PC-9 (cell line): ENCODE data around the gene RXFP3. TPM values are rescaled to one million over a fixed set of nuclear protein-coding genes. Genes with fewer than 3 reads are reported as not detected.
A peak's percentile ranks its signal among the peaks of the same experiment; 100 is the strongest.

Experiments used
- Bru-seq: library from RNA; stranded (reverse); fragments of 400-500 nt; gene quantifications from one replicate; lab custom pipeline; 2021; lab: Mats Ljungman, UMichigan
- BruChase-seq, 2 experiments: library from RNA; stranded (reverse); fragments of 400-500 nt; gene quantifications; one replicate each; lab custom pipeline; 2021; lab: Mats Ljungman, UMichigan
- BruUV-seq: library from RNA; stranded (reverse); fragments of 400-500 nt; replicated peaks from 2 replicates; lab custom pipeline; 2021; lab: Mats Ljungman, UMichigan
- CTCF ChIA-PET: fragments of 300-600 bp; sonication (Branson Sonifier 250); formaldehyde crosslinking; loops from one replicate; lab custom pipeline; 2022; ENCODE audit warnings: antibody characterized with exemption; lab: Charles Lee
- POLR2A ChIA-PET: fragments of 300-600 bp; sonication (Branson Sonifier 250); formaldehyde crosslinking; loops from one replicate; lab custom pipeline; 2022; ENCODE audit warnings: antibody characterized with exemption; ENCODE audit not compliant: unreplicated experiment; lab: Charles Lee
- DNase-seq, 2 experiments: peaks; one replicate each; pipeline versions ENCODE4 v3.0.0 to v3.0.0-alpha.2; 2015 to 2022; ENCODE audit warnings: mixed read lengths in 1 of 2
- H2AFZ ChIP-seq: fragments of 200-600 bp; sonication (generic); 2 replicates; pipeline ENCODE4 v1.8.1; 2017; ENCODE audit warnings: antibody characterized with exemption
- H3F3A ChIP-seq: fragments of 200-600 bp; sonication (generic); 2 replicates; pipeline ENCODE4 v1.8.1; 2017; ENCODE audit warnings: antibody characterized with exemption, mild to moderate bottlenecking, low read depth; ENCODE audit not compliant: insufficient read depth
- H3K27ac ChIP-seq: fragments of 200-600 bp; sonication (generic); 2 replicates; pipeline ENCODE4 v1.6.1; 2016; ENCODE audit warnings: mixed run types
- H3K27me3 ChIP-seq: fragments of 200-600 bp; sonication (generic); 2 replicates; pipeline ENCODE4 v1.6.1; 2016; ENCODE audit warnings: low read depth, mixed run types; ENCODE audit not compliant: insufficient read depth
- H3K36me3 ChIP-seq: fragments of 200-600 bp; sonication (generic); 2 replicates; pipeline ENCODE4 v1.6.1; 2016; ENCODE audit warnings: low read depth, mixed run types
- H3K4me1 ChIP-seq: fragments of 200-600 bp; sonication (generic); replicated peaks from 2 replicates; pipeline ENCODE4 v1.6.1; 2016; ENCODE audit warnings: mixed run types; ENCODE audit not compliant: insufficient read depth
- H3K4me2 ChIP-seq: fragments of 200-600 bp; sonication (generic); 2 replicates; pipeline ENCODE4 v1.6.1; 2017; ENCODE audit warnings: mixed run types
- H3K4me3 ChIP-seq: fragments of 200-600 bp; sonication (generic); 2 replicates; pipeline ENCODE4 v1.6.1; 2016; ENCODE audit warnings: mixed run types
- H3K79me2 ChIP-seq: fragments of 200-600 bp; sonication (generic); 2 replicates; pipeline ENCODE4 v1.6.1; 2017; ENCODE audit warnings: low read depth, mixed run types
- H3K9me2 ChIP-seq: fragments of 200-600 bp; sonication (generic); 2 replicates; pipeline ENCODE4 v1.8.1; 2017; ENCODE audit warnings: mild to moderate bottlenecking; ENCODE audit not compliant: insufficient read depth
- H3K9me3 ChIP-seq: fragments of 200-600 bp; sonication (generic); 2 replicates; pipeline ENCODE4 v1.8.1; 2016; ENCODE audit warnings: low read depth; ENCODE audit not compliant: insufficient read depth
- H4K20me1 ChIP-seq: fragments of 200-600 bp; sonication (generic); 2 replicates; pipeline ENCODE4 v1.8.1; 2017; ENCODE audit not compliant: insufficient read depth
- EZH2 ChIP-seq: fragments of 200-600 bp; sonication (generic); IDR thresholded peaks from 2 replicates; pipeline ENCODE4 v1.8.0; 2017; ENCODE audit warnings: antibody characterized with exemption, low read depth
- intact Hi-C: fragments of 100-400 bp; cut with micrococcal nuclease; formaldehyde crosslinking; loops from one replicate; pipeline ENCODE4 v1.10.0; 2022; ENCODE audit not compliant: unreplicated experiment
- long read RNA-seq: library from polyadenylated mRNA; stranded (forward); transcript quantifications from one replicate; pipeline ENCODE4 v2.0.0, GENCODE V29; 2022
- total RNA-seq: library from RNA; stranded (reverse); gene quantifications from 2 replicates; pipeline ENCODE4 v1.2.3, GENCODE V29; 2021
- TF ChIP-seq, protein P1 (sequence below): fragments of 200-600 bp; sonication (generic); conservative IDR thresholded peaks from 2 replicates; pipeline ENCODE4 v1.6.1; 2017; ENCODE audit warnings: mixed run types, antibody characterized with exemption, mild to moderate bottlenecking, moderate library complexity

RXFP3 gene, protein sequence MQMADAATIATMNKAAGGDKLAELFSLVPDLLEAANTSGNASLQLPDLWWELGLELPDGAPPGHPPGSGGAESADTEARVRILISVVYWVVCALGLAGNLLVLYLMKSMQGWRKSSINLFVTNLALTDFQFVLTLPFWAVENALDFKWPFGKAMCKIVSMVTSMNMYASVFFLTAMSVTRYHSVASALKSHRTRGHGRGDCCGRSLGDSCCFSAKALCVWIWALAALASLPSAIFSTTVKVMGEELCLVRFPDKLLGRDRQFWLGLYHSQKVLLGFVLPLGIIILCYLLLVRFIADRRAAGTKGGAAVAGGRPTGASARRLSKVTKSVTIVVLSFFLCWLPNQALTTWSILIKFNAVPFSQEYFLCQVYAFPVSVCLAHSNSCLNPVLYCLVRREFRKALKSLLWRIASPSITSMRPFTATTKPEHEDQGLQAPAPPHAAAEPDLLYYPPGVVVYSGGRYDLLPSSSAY
- total RNA-seq, result not detected in 2 replicates
- not detected for Bru-seq, nascent RNA
- percentile 16 among the genes with signal in this experiment for BruChase-seq, experiment 1, labeled RNA remaining after a 2-hour chase
- percentile 24 among the genes with signal in this experiment for BruChase-seq, experiment 2, labeled RNA remaining after a 6-hour chase
- long read RNA-seq, result 0 reads

DNA sequence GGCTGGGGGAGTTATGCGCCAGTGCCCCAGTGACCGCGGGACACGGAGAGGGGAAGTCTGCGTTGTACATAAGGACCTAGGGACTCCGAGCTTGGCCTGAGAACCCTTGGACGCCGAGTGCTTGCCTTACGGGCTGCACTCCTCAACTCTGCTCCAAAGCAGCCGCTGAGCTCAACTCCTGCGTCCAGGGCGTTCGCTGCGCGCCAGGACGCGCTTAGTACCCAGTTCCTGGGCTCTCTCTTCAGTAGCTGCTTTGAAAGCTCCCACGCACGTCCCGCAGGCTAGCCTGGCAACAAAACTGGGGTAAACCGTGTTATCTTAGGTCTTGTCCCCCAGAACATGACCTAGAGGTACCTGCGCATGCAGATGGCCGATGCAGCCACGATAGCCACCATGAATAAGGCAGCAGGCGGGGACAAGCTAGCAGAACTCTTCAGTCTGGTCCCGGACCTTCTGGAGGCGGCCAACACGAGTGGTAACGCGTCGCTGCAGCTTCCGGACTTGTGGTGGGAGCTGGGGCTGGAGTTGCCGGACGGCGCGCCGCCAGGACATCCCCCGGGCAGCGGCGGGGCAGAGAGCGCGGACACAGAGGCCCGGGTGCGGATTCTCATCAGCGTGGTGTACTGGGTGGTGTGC, at the start of gene RXFP3:
RXFP3 (plus strand) TSS at position 6 of the 636 bp plus-strand sequence; CDS start at position 361, 355 bp downstream.
- Histone ChIP-seq H3K27me3 (no peaks in the 10 kb centered on the region), H4K20me1 (no peaks in the 10 kb centered on the region), H3K9me3 (peaks cover 11% of the 10 kb centered on the region; the same call in 1 of the 2 replicates), H3K27ac (no peak within 1 kb of the TSS), H3K4me2 (no peak within 1 kb of the TSS), H3K9me2 (no peaks in the 10 kb centered on the region), H3F3A (peaks cover 5% of the 10 kb centered on the region), H2AFZ (no peak within 1 kb of the TSS), H3K79me2 (no peaks in the 10 kb centered on the region), H3K36me3 (no peaks in the 10 kb centered on the region), H3K4me1 (peaks cover 14% of the 10 kb centered on the region), H3K4me3 (no peak within 1 kb of the TSS)
- BruUV-seq, result no TSS peak
- ChIA-PET CTCF (no interaction called here), POLR2A (no interaction called here)
- no peak for DNase-seq
- TF ChIP-seq, protein P1, sequence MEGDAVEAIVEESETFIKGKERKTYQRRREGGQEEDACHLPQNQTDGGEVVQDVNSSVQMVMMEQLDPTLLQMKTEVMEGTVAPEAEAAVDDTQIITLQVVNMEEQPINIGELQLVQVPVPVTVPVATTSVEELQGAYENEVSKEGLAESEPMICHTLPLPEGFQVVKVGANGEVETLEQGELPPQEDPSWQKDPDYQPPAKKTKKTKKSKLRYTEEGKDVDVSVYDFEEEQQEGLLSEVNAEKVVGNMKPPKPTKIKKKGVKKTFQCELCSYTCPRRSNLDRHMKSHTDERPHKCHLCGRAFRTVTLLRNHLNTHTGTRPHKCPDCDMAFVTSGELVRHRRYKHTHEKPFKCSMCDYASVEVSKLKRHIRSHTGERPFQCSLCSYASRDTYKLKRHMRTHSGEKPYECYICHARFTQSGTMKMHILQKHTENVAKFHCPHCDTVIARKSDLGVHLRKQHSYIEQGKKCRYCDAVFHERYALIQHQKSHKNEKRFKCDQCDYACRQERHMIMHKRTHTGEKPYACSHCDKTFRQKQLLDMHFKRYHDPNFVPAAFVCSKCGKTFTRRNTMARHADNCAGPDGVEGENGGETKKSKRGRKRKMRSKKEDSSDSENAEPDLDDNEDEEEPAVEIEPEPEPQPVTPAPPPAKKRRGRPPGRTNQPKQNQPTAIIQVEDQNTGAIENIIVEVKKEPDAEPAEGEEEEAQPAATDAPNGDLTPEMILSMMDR, result no peak
- TF ChIP-seq EZH2, result no peak
- intact Hi-C loops, result loop anchor here (10.0 kb wide), 2 partner anchors 202 to 382 kb away; no protein-coding TSS in a partner anchor

DNA sequence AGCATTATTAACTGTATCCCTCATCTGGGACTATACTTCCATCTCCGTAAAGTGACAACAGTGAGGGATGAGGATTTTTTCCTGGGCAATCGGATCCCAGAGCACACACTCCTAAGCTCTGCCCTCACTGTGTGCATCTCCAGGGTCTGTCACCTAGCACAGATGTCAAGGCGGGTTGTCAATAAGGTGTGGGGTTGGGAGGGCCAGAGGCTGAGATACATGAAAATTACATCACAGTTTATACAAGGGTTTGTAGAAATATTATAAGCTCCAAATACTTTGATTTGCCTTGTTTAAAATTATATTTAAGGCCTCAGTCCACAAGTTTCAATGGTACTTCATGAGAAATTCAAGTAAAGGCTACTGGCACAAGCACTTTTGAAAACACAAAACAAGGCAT, 48.9 kb upstream of the RXFP3 start:
- TF ChIP-seq EZH2, result no peak
- TF ChIP-seq, protein P1, result no peak
- Histone ChIP-seq H3F3A (peaks cover 15% of the 10 kb centered on the region), H3K4me3 (no peak overlapping the region), H2AFZ (no peak overlapping the region), H4K20me1 (peaks cover 4% of the 10 kb centered on the region; the same call in 1 of the 2 replicates), H3K27ac (no peak overlapping the region), H3K79me2 (peaks cover 93% of the 10 kb centered on the region), H3K9me2 (no peaks in the 10 kb centered on the region), H3K9me3 (no peaks in the 10 kb centered on the region), H3K4me1 (peaks cover 45% of the 10 kb centered on the region), H3K27me3 (no peaks in the 10 kb centered on the region), H3K36me3 (peaks cover 18% of the 10 kb centered on the region), H3K4me2 (peak overlapping the region; percentile 92)
- peak in 1 of 2 experiments; percentile 34 for DNase-seq
- intact Hi-C loops, result no loop called here
- CTCF ChIA-PET, result interaction anchor here (1.0 kb wide), 1 partner anchor 83 kb away, joined by 4 read pairs; no protein-coding TSS in a partner anchor
- no TSS peak for BruUV-seq
- POLR2A ChIA-PET, result no interaction called here

DNA sequence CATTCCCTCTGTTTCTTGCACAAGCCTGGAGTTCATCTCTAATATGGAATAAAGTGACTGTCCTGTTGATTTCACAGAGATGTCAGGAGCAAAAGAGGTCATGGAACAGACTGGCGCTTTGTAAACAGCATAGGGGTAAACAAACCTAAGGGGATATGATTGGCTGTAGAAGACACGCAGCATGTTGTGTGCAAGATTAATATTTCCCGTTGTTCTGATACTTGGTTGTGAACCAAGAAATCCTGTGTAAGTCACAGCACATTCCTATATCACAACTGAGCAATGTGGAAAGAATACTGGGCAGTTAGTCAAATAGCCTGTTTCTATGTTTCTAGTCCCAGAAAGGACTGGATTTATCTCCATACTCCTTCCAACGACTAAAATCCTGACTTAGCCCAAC, 47.6 kb upstream of the RXFP3 start:
- no TSS peak for BruUV-seq

More for the DNA sequence above, 47.6 kb upstream of the RXFP3 start:
- no peak for DNase-seq
- intact Hi-C loops, result no loop called here
- peaks cover 58% of the 10 kb centered on the region for H3K4me1 ChIP-seq
- ChIA-PET CTCF (no interaction called here), POLR2A (no interaction called here)
- no peaks in the 10 kb centered on the region for H3K9me2 ChIP-seq
- H3K27ac ChIP-seq, result no peak overlapping the region
- H3K27me3 ChIP-seq, result no peaks in the 10 kb centered on the region
- no peak overlapping the region for H2AFZ ChIP-seq
- peaks cover 80% of the 10 kb centered on the region for H3K79me2 ChIP-seq
- H3K36me3 ChIP-seq, result peaks cover 14% of the 10 kb centered on the region; the same call in 1 of the 2 replicates
- peak overlapping the region; percentile 92 for H3K4me2 ChIP-seq
- H3F3A ChIP-seq, result peaks cover 26% of the 10 kb centered on the region
- TF ChIP-seq, protein P1, result no peak
- TF ChIP-seq EZH2, result no peak
- H3K4me3 ChIP-seq, result peak overlapping the region; percentile 67; the same call in 1 of the 2 replicates
- peaks cover 4% of the 10 kb centered on the region; the same call in 1 of the 2 replicates for H4K20me1 ChIP-seq
- H3K9me3 ChIP-seq, result no peaks in the 10 kb centered on the region
